Osteocyte (in vitro differentiated cells): ENCODE measurements around the gene QRICH2. TPM values are rescaled to one million over a fixed set of nuclear protein-coding genes. Genes with fewer than 3 reads are reported as not detected.

ENCODE experiments used
- DNase-seq: peaks from one replicate; pipeline ENCODE4 v3.0.0; 2021; ENCODE audit warnings: mixed read lengths; ENCODE audit not compliant: unreplicated experiment; ENCODE audit errors: extremely low spot score
- H3K27ac Mint-ChIP-seq: one replicate; pipeline ENCODE4 v1.8.0; 2021; ENCODE audit warnings: mild to moderate bottlenecking, mixed read lengths; ENCODE audit not compliant: unreplicated experiment
- H3K27me3 Mint-ChIP-seq: one replicate; pipeline ENCODE4 v1.8.0; 2021; ENCODE audit warnings: mixed read lengths; ENCODE audit not compliant: unreplicated experiment
- H3K36me3 Mint-ChIP-seq: one replicate; pipeline ENCODE4 v1.8.0; 2021; ENCODE audit warnings: mixed read lengths; ENCODE audit not compliant: unreplicated experiment
- H3K4me1 Mint-ChIP-seq: one replicate; pipeline ENCODE4 v1.8.0; 2021; ENCODE audit warnings: mixed read lengths; ENCODE audit not compliant: unreplicated experiment
- H3K4me3 Mint-ChIP-seq: one replicate; pipeline ENCODE4 v1.8.0; 2021; ENCODE audit warnings: mild to moderate bottlenecking, moderate library complexity, mixed read lengths; ENCODE audit not compliant: unreplicated experiment
- H3K9me3 Mint-ChIP-seq: one replicate; pipeline ENCODE4 v1.8.0; 2021; ENCODE audit warnings: mixed read lengths; ENCODE audit not compliant: unreplicated experiment
- total RNA-seq: library from RNA; stranded (reverse); gene quantifications from 2 replicates; pipeline ENCODE4 v1.2.1, GENCODE V29; 2021
- TF ChIP-seq, protein P1 (sequence below): fragments of 200-600 bp; sonication (generic); IDR thresholded peaks from 2 replicates; pipeline ENCODE4 v1.5.0; 2021; ENCODE audit warnings: antibody characterized with exemption, mild to moderate bottlenecking, moderate library complexity

QRICH2 gene
- total RNA-seq, 1 donor from 2014 or later: 6.3 TPM

DNA sequence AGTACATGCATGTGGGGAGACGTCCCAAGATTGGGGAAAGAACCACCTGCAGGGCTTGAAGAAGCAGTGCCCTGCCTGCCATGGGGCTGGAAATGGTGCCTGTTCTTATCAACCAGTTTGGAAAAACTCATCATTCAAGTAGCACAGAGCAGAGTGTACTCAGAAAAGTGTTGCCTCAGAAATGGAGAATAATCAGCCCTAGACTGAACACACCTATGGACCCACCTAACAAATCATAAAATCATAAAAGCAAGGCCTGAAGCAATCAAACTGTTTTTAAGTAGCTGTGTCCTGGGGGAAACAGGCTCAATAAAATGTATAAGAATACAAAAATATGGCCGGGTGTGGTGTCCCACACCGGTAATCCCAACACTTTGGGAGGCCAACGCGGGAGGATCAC, 11.2 kb downstream of the QRICH2 start:
- H3K36me3 Mint-ChIP-seq: peaks cover 5% of the 10 kb centered on the region
- no peak overlapping the region for H3K27ac Mint-ChIP-seq
- DNase-seq: no peak
- no peaks in the 10 kb centered on the region for H3K27me3 Mint-ChIP-seq
- H3K4me3 Mint-ChIP-seq: no peak overlapping the region
- TF ChIP-seq, protein P1, sequence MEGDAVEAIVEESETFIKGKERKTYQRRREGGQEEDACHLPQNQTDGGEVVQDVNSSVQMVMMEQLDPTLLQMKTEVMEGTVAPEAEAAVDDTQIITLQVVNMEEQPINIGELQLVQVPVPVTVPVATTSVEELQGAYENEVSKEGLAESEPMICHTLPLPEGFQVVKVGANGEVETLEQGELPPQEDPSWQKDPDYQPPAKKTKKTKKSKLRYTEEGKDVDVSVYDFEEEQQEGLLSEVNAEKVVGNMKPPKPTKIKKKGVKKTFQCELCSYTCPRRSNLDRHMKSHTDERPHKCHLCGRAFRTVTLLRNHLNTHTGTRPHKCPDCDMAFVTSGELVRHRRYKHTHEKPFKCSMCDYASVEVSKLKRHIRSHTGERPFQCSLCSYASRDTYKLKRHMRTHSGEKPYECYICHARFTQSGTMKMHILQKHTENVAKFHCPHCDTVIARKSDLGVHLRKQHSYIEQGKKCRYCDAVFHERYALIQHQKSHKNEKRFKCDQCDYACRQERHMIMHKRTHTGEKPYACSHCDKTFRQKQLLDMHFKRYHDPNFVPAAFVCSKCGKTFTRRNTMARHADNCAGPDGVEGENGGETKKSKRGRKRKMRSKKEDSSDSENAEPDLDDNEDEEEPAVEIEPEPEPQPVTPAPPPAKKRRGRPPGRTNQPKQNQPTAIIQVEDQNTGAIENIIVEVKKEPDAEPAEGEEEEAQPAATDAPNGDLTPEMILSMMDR: no peak
- peaks cover 3% of the 10 kb centered on the region for H3K4me1 Mint-ChIP-seq
- no peaks in the 10 kb centered on the region for H3K9me3 Mint-ChIP-seq

DNA sequence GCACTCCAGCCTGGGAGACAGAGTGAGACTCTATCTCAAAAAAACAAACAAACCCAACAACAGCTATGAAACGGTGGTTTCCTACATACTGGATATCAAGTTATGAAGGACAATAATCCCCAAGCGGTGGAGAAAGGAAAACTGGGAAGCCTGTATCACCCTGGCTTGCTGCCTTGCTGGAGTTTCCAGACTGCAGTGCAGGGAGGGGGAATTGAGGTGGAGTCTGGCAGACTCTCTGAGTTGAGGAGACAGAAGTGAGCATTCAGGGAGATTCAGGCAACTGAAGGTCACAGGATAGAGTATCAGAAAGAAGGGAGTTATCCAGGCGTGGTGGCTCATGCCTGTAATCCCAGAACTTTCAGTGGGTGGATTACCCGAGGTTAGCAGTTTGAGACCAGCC, 11.9 kb downstream of the QRICH2 start:
- Mint-ChIP-seq H3K4me1 (peaks cover 3% of the 10 kb centered on the region), H3K9me3 (no peaks in the 10 kb centered on the region), H3K27ac (no peak overlapping the region), H3K36me3 (peaks cover 8% of the 10 kb centered on the region), H3K27me3 (no peaks in the 10 kb centered on the region), H3K4me3 (no peak overlapping the region)
- TF ChIP-seq, protein P1: no peak
- DNase-seq: no peak

DNA sequence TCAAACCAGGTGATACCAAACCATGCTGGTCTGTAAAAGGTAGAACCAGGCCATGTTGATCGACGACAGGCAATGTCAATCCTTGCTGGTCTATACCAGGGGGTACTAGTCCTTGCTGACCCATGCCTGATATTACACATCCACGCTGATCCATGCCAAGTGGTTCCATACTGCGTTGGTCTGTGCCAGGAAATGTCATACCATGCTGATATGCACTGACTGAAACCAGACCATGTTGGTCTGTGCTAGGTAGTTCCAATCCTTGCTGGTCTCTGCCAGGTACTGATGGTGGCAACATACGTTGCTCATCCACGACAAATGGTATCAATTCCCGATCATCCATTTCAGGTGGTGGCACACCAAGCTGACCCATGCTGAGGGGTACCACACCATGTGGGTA, 15.0 kb downstream of the QRICH2 start:
- TF ChIP-seq, protein P1: no peak
- Mint-ChIP-seq H3K9me3 (no peaks in the 10 kb centered on the region), H3K27ac (no peak overlapping the region), H3K27me3 (no peaks in the 10 kb centered on the region), H3K4me3 (no peak overlapping the region), H3K4me1 (no peaks in the 10 kb centered on the region), H3K36me3 (peaks cover 14% of the 10 kb centered on the region)
- no peak for DNase-seq

DNA sequence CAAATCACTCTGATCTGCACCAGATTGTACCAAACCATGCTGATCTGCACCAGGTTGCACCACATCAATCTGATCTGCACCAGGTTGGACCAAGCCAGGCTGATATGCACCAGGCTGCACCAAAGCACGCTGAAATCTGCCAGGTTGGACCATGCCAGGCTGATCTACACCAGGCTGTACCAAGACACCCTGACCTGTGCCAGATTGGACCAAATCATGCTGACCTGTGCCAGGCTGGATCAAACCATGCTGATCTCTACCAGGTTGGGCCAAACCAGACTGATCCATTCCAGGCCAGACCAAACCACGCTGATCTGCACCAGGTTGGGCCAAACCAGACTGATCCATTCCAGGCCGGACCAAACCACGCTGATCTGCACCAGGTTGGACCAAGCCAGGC, 15.5 kb downstream of the QRICH2 start:
- Mint-ChIP-seq H3K27ac (no peak overlapping the region), H3K4me3 (no peak overlapping the region), H3K27me3 (no peaks in the 10 kb centered on the region), H3K4me1 (no peaks in the 10 kb centered on the region), H3K36me3 (peaks cover 14% of the 10 kb centered on the region), H3K9me3 (no peaks in the 10 kb centered on the region)
- TF ChIP-seq, protein P1: no peak
- no peak for DNase-seq

DNA sequence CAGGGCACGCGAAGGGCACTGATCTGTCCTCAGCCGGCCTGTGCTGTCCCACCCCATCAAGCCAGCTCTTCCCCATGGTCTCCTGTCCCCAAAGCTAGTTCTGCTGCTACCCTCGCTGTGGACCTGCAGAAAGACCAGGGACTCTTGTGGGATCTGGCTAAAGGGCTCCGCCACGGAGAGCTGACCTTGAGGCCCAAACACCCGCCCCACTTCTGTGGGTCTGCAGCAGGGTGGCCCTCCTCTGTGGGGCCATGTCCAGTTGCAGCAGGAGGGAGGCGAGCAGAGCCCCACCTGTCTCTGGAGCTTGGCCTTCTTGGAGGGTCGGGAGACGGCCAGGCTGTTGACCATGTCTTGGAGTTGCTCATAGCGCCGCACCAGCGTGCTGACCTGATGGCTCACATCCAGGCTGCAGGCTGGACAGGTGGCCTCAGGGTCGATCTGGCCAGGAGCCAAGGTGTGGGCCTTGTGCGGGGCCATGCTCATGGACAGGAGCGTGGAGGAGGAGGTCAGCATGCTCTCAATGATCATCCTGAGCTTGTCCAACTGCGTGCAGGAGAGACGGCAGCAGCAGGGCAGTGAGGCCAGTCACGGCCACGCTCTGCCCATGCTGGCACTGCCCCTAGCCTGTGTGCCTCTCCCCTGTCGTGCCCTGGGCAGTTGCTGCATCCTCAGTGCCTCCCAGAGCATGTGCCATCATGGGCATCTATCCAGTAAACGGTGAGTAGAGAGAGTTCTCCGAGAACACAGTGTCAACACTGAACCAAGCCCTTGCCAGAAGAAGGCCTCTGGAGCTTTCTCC, 26.3 kb downstream of the QRICH2 start:
- DNase-seq: no peak
- no peaks in the 10 kb centered on the region for H3K9me3 Mint-ChIP-seq

More for the DNA sequence above, 26.3 kb downstream of the QRICH2 start:
- Mint-ChIP-seq H3K27ac (no peak overlapping the region), H3K4me1 (peaks cover 4% of the 10 kb centered on the region), H3K4me3 (no peak overlapping the region), H3K27me3 (no peaks in the 10 kb centered on the region), H3K36me3 (no peaks in the 10 kb centered on the region)
- TF ChIP-seq, protein P1: no peak
